Caco-2 (cell line): ENCODE data around the gene C2orf81. TPM values are rescaled to one million over a fixed set of nuclear protein-coding genes. Genes with fewer than 3 reads are reported as not detected.
A peak's percentile ranks its signal among the peaks of the same experiment; 100 is the strongest.

Experiments
- BruUV-seq: library from RNA; stranded (reverse); fragments of 400-500 nt; replicated peaks from 2 replicates; lab custom pipeline; 2021; lab: Mats Ljungman, UMichigan
- CTCF ChIA-PET: fragments of 300-600 bp; sonication (Branson Sonifier 250); formaldehyde crosslinking; loops from one replicate; lab custom pipeline; 2022; ENCODE audit warnings: antibody characterized with exemption; lab: Charles Lee
- POLR2A ChIA-PET: fragments of 300-600 bp; sonication (Branson Sonifier 250); formaldehyde crosslinking; loops from one replicate; lab custom pipeline; 2022; ENCODE audit warnings: antibody characterized with exemption; lab: Charles Lee
- DNase-seq, 2 experiments: peaks; one replicate each; pipeline versions ENCODE4 v3.0.0 to v3.0.0-alpha.2; 2020 to 2022
- H3K27me3 ChIP-seq: replicated peaks from 2 replicates; pipeline ENCODE4 v1.6.0; 2011; ENCODE audit warnings: low read length; ENCODE audit not compliant: control insufficient read depth, insufficient read depth
- H3K36me3 ChIP-seq: 2 replicates; pipeline ENCODE4 v1.5.1; 2011; ENCODE audit warnings: low read length; ENCODE audit not compliant: control insufficient read depth, insufficient read depth
- H3K4me1 ChIP-seq: fragments of 250-450 bp; sonication (Bioruptor Pico); 2 replicates; pipeline ENCODE4 v1.5.1; 2020; ENCODE audit warnings: mild to moderate bottlenecking
- H3K4me3 ChIP-seq: 2 replicates; pipeline ENCODE4 v1.5.1; 2011; ENCODE audit warnings: low read depth, mild to moderate bottlenecking, control low read depth, low read length
- H3K9me3 ChIP-seq: fragments of 250-450 bp; sonication (Bioruptor Pico); 2 replicates; pipeline ENCODE4 v1.5.1; 2020; ENCODE audit warnings: mild to moderate bottlenecking, moderate library complexity
- H3K27ac Mint-ChIP-seq: one replicate; pipeline ENCODE4 v1.8.0; 2022; ENCODE audit warnings: mixed read lengths; ENCODE audit not compliant: unreplicated experiment
- H3K27me3 Mint-ChIP-seq: one replicate; pipeline ENCODE4 v1.8.0; 2022; ENCODE audit warnings: mixed read lengths; ENCODE audit not compliant: insufficient read depth, unreplicated experiment
- H3K36me3 Mint-ChIP-seq: one replicate; pipeline ENCODE4 v1.8.0; 2022; ENCODE audit warnings: mild to moderate bottlenecking, mixed read lengths; ENCODE audit not compliant: insufficient read depth, unreplicated experiment
- H3K4me1 Mint-ChIP-seq: one replicate; pipeline ENCODE4 v1.8.0; 2022; ENCODE audit warnings: low read depth, mixed read lengths; ENCODE audit not compliant: unreplicated experiment
- H3K4me3 Mint-ChIP-seq: one replicate; pipeline ENCODE4 v1.8.0; 2022; ENCODE audit warnings: mild to moderate bottlenecking, moderate library complexity, mixed read lengths; ENCODE audit not compliant: unreplicated experiment
- H3K9me3 Mint-ChIP-seq: one replicate; pipeline ENCODE4 v1.8.0; 2022; ENCODE audit warnings: mixed read lengths; ENCODE audit not compliant: unreplicated experiment
- CTCF ChIP-seq, 2 experiments: fragments of 200-600 bp in 1 of 2; IDR thresholded peaks; 1 replicate in 1 of 2; 2 replicates in 1 of 2; pipeline versions ENCODE4 v1.5.1 to v1.8.0; 2011 to 2022; ENCODE audit warnings: antibody characterized with exemption in 1 of 2, control low read depth in 1 of 2, inconsistent platforms in 1 of 2, low read depth in 1 of 2, low read length in 1 of 2, mild to moderate bottlenecking in 1 of 2, moderate library complexity in 1 of 2; ENCODE audit not compliant: insufficient read depth in 1 of 2, severe bottlenecking in 1 of 2, unreplicated experiment in 1 of 2
- intact Hi-C: fragments of 100-400 bp; cut with micrococcal nuclease; formaldehyde crosslinking; loops from one replicate; pipeline ENCODE4 v1.10.0; 2022; ENCODE audit not compliant: unreplicated experiment
- total RNA-seq: library from RNA; stranded (reverse); gene quantifications from 2 replicates; pipeline ENCODE4 v1.2.3, GENCODE V29; 2022

The C2orf81 gene
- total RNA-seq, 1 experiment from 2014 or later, result 0.84 TPM

GRCh38 chr2:74457549-74458131 is 36.2 kb upstream of the C2orf81 start:
- H3K36me3 ChIP-seq, result peaks cover 4% of the 10 kb centered on the region
- peak; percentile 87 to 90 for DNase-seq
- H3K9me3 ChIP-seq, result no peaks in the 10 kb centered on the region
- Mint-ChIP-seq H3K36me3 (peaks cover 62% of the 10 kb centered on the region), H3K4me1 (peaks cover 47% of the 10 kb centered on the region), H3K9me3 (no peaks in the 10 kb centered on the region), H3K27me3 (no peaks in the 10 kb centered on the region), H3K4me3 (peak overlapping the region; percentile 95), H3K27ac (peak overlapping the region; percentile 74)
- POLR2A ChIA-PET, result interaction anchor here (1.0 to 2.7 kb wide), 8 partner anchors 10 to 629 kb away, joined by 3 to 24 read pairs (median 6); partner anchors contain the start of genes AUP1, HTRA2, MRPL53 and STAMBP
- no TSS peak for BruUV-seq
- peak overlapping the region; percentile 65 for H3K4me3 ChIP-seq
- TF ChIP-seq CTCF (IDR thresholded peaks at IDR 0.05; ENCODE audit: insufficient read depth in 1 of 2, low read depth in 1 of 2, low read length in 1 of 2, severe bottlenecking in 1 of 2, unreplicated experiment in 1 of 2), result no peak
- H3K4me1 ChIP-seq, result peaks cover 11% of the 10 kb centered on the region; the same call in 1 of the 2 replicates
- CTCF ChIA-PET, result interaction anchor here (0.7 to 1.6 kb wide), 9 partner anchors 15 to 82 kb away, joined by 3 to 9 read pairs (median 6); partner anchors contain the start of genes CCDC142, MRPL53 and TTC31
- intact Hi-C loops, result loop anchor here (1.0 to 2.0 kb wide), 5 partner anchors 9 to 49 kb away; partner anchors contain the start of genes MRPL53, PCGF1 and TTC31
- no peaks in the 10 kb centered on the region for H3K27me3 ChIP-seq

- intact Hi-C loops, result no loop called here
- TF ChIP-seq CTCF (IDR thresholded peaks at IDR 0.05; ENCODE audit: insufficient read depth in 1 of 2, low read depth in 1 of 2, low read length in 1 of 2, severe bottlenecking in 1 of 2, unreplicated experiment in 1 of 2), result no peak
- Histone ChIP-seq H3K4me1 (peaks cover 16% of the 10 kb centered on the region; the same call in 1 of the 2 replicates), H3K27me3 (no peaks in the 10 kb centered on the region), H3K4me3 (peak overlapping the region; percentile 65), H3K36me3 (peaks cover 2% of the 10 kb centered on the region), H3K9me3 (no peaks in the 10 kb centered on the region)
- no peak for DNase-seq
- POLR2A ChIA-PET, result interaction anchor here (0.6 to 2.7 kb wide), 4 partner anchors 15 to 72 kb away, joined by 3 to 24 read pairs (median 12); partner anchors contain the start of genes AUP1 and HTRA2
- Mint-ChIP-seq H3K27ac (peak overlapping the region; percentile 74), H3K9me3 (no peaks in the 10 kb centered on the region), H3K4me1 (peaks cover 47% of the 10 kb centered on the region), H3K36me3 (peaks cover 57% of the 10 kb centered on the region), H3K27me3 (no peaks in the 10 kb centered on the region), H3K4me3 (peak overlapping the region; percentile 95)
- CTCF ChIA-PET, result interaction anchor here (0.6 to 0.8 kb wide), 4 partner anchors 15 to 82 kb away, joined by 3 to 9 read pairs (median 6); no protein-coding TSS in a partner anchor
- BruUV-seq, result no TSS peak
Observed at GRCh38 chr2:74457129-74457548, 35.7 kb upstream of the C2orf81 start.

- DNase-seq, result peak; percentile 96 to 98
- Mint-ChIP-seq H3K27me3 (no peaks in the 10 kb centered on the region), H3K27ac (peak within 1 kb of the TSS; percentile 90), H3K36me3 (peaks cover 35% of the 10 kb centered on the region), H3K9me3 (no peaks in the 10 kb centered on the region), H3K4me1 (peaks cover 61% of the 10 kb centered on the region), H3K4me3 (peak within 1 kb of the TSS; percentile 95)
- intact Hi-C loops, result loop anchor here (1.0 to 5.0 kb wide), 5 partner anchors 13 to 203 kb away; partner anchors contain the start of genes AUP1, HTRA2 and TTC31
- TF ChIP-seq CTCF (IDR thresholded peaks at IDR 0.05; ENCODE audit: insufficient read depth in 1 of 2, low read depth in 1 of 2, low read length in 1 of 2, severe bottlenecking in 1 of 2, unreplicated experiment in 1 of 2), result no peak
- Histone ChIP-seq H3K36me3 (no peaks in the 10 kb centered on the region), H3K9me3 (no peaks in the 10 kb centered on the region), H3K4me1 (peaks cover 31% of the 10 kb centered on the region), H3K27me3 (no peaks in the 10 kb centered on the region), H3K4me3 (peak within 1 kb of the TSS; percentile 68)
- BruUV-seq, result TSS peak; percentile 10
- ChIA-PET POLR2A (interaction anchor here (1.0 to 1.6 kb wide), 3 partner anchors 13 to 34 kb away, joined by 4 to 8 read pairs (median 6); no protein-coding TSS in a partner anchor), CTCF (interaction anchor here (0.8 to 1.2 kb wide), 2 partner anchors 13 to 15 kb away, joined by 4 to 5 read pairs; no protein-coding TSS in a partner anchor)
Observed at GRCh38 chr2:74454654-74455511, 33.5 kb upstream of the C2orf81 start, which contains the start of gene INO80B. INO80B (plus strand) TSS chr2:74455087; CDS start chr2:74455117, 30 bp downstream.
